Measurements from ENCODE around the gene SPDEF.

DNA sequence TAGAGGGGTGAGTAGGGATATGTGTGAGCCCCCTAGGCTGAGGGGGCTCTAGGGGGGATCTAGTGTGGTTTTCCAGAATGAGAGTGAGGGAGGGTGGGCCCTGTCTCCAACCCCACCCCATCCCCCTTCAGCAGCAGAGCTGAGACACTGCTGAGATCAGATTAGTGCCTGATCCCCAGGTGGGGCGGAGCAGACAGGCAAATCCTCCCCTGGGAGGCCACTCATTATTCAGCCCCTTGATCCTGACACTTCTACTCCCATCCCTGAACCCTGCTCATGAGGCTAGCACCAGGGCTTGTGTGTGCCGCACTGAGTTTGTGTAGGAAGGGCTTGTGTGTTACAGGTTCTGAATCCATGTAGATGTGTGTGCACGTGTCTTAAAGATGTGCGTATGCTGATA is 42.5 kb downstream of the SPDEF start:
- no peak for TF ChIP-seq MAX (IDR thresholded peaks at IDR 0.05)
- no peak for TF ChIP-seq TEAD4 (IDR thresholded peaks at IDR 0.05)
- no peak for TF ChIP-seq NFIC (IDR thresholded peaks at IDR 0.05)
- TF ChIP-seq EP300 (IDR thresholded peaks at IDR 0.05; ENCODE audit: borderline replicate concordance), result no peak
- no peak for TF ChIP-seq TAF1 (IDR thresholded peaks at IDR 0.05; ENCODE audit: low read depth)
